HCT116 (cell line): ENCODE measurements around the gene PROSER3. TPM values are rescaled to one million over a fixed set of nuclear protein-coding genes. Genes with fewer than 3 reads are reported as not detected.

Experiments
- ATAC-seq: fragments of 200-7000 bp; cut with Tn5 transposase; 2 replicates; pipeline ENCODE4 v1.9.1; 2020; ENCODE audit warnings: mild to moderate bottlenecking, moderate library complexity
- BruUV-seq: library from RNA; stranded (reverse); fragments of 400-500 nt; replicated peaks from 2 replicates; lab custom pipeline; 2021; lab: Mats Ljungman, UMichigan
- CTCF ChIA-PET: fragments of 300-600 bp; sonication (Branson Sonifier 250); formaldehyde crosslinking; loops from one replicate; lab custom pipeline; 2021; ENCODE audit warnings: antibody characterized with exemption; lab: Charles Lee
- POLR2A ChIA-PET: fragments of 300-600, 350-600 bp; sonication (Branson Sonifier 250); formaldehyde crosslinking; loops from one replicate; lab custom pipeline; 2021; ENCODE audit warnings: antibody characterized with exemption; lab: Charles Lee
- RAD21 ChIA-PET, 2 experiments: fragments of 300-600 bp; sonication (Branson Sonifier 250); formaldehyde crosslinking; loops; one replicate each; lab custom pipeline; 2023; ENCODE audit warnings: low total read pairs in 2 of 2; ENCODE audit not compliant: uncharacterized antibody in 2 of 2, unreplicated experiment in 2 of 2, low non-redundant PET in 1 of 2; lab: Charles Lee
- DNase-seq: peaks from one replicate; pipeline ENCODE4 v3.0.0-alpha.2; 2010; ENCODE audit warnings: low read depth, low spot score
- H2AFZ ChIP-seq: fragments of 200-600 bp; shearing (Covaris generic), sonication (generic); 2 replicates; pipeline ENCODE4 v1.6.1; 2017; ENCODE audit warnings: low read depth, mixed run types, mixed read lengths, antibody characterized with exemption, low read length; ENCODE audit not compliant: poor library complexity, severe bottlenecking
- H3K27ac ChIP-seq: 2 replicates; pipeline ENCODE4 v1.5.1; 2012; ENCODE audit warnings: low read depth, low read length
- H3K27me3 ChIP-seq: fragments of 200-600 bp; sonication (generic); 2 replicates; pipeline ENCODE4 v1.6.1; 2016; ENCODE audit warnings: mixed run types, low read length, mixed read lengths; ENCODE audit not compliant: insufficient read depth
- H3K36me3 ChIP-seq, 2 experiments: fragments of 200-500 bp in 1 of 2; fragments of 200-600 bp in 1 of 2; sonication (Bioruptor generic) in 1 of 2; sonication (generic) in 1 of 2; 2 replicates each; pipeline versions ENCODE4 v1.5.1 to v1.6.1; 2014 to 2016; ENCODE audit warnings: low read length in 2 of 2, inconsistent platforms in 1 of 2, mixed read lengths in 1 of 2, mixed run types in 1 of 2; ENCODE audit not compliant: insufficient read depth in 2 of 2, control insufficient read depth in 1 of 2
- H3K4me1 ChIP-seq, 2 experiments: fragments of 200-600 bp in 1 of 2; sonication (generic) in 1 of 2; 2 replicates each; pipeline versions ENCODE4 v1.5.1 to v1.6.1; 2012 to 2017; ENCODE audit warnings: low read length in 2 of 2, inconsistent platforms in 1 of 2, mild to moderate bottlenecking in 1 of 2, mixed read lengths in 1 of 2, mixed run types in 1 of 2, moderate library complexity in 1 of 2; ENCODE audit not compliant: insufficient read depth in 2 of 2, control insufficient read depth in 1 of 2
- H3K4me2 ChIP-seq: fragments of 200-600 bp; sonication (generic); 2 replicates; pipeline ENCODE4 v1.6.1; 2017; ENCODE audit warnings: mixed run types, low read length, mixed read lengths
- H3K4me3 ChIP-seq, 2 experiments: fragments of 200-600 bp in 1 of 2; sonication (generic) in 1 of 2; replicated peaks in 1 of 2; 2 replicates each; pipeline ENCODE4 v1.5.1; 2011 to 2016; ENCODE audit warnings: low read length in 2 of 2, control low read depth in 1 of 2, low read depth in 1 of 2, mild to moderate bottlenecking in 1 of 2, mixed read lengths in 1 of 2, mixed run types in 1 of 2
- H3K79me2 ChIP-seq: fragments of 200-600 bp; sonication (generic); 2 replicates; pipeline ENCODE4 v1.6.1; 2017; ENCODE audit warnings: mild to moderate bottlenecking, mixed run types, low read length, moderate library complexity, mixed read lengths; ENCODE audit not compliant: insufficient read depth
- H3K9ac ChIP-seq: fragments of 200-600 bp; sonication (generic); 2 replicates; pipeline ENCODE4 v1.6.1; 2016; ENCODE audit warnings: low read length, mixed read lengths
- H3K9me2 ChIP-seq: fragments of 200-600 bp; sonication (generic), shearing (Covaris generic); 2 replicates; pipeline ENCODE4 v1.6.1; 2017; ENCODE audit warnings: mixed run types, mild to moderate bottlenecking, moderate library complexity; ENCODE audit not compliant: insufficient read depth
- H3K9me3 ChIP-seq, 2 experiments: fragments of 200-500 bp in 1 of 2; fragments of 200-600 bp in 1 of 2; sonication (Bioruptor generic) in 1 of 2; sonication (generic) in 1 of 2; 2 replicates each; pipeline ENCODE4 v1.6.1; 2014 to 2017; ENCODE audit warnings: low read length in 2 of 2, mixed read lengths in 2 of 2, inconsistent platforms in 1 of 2, low read depth in 1 of 2, mild to moderate bottlenecking in 1 of 2, mixed run types in 1 of 2, moderate library complexity in 1 of 2; ENCODE audit not compliant: control insufficient read depth in 1 of 2, insufficient read depth in 1 of 2
- H4K20me1 ChIP-seq: fragments of 200-600 bp; sonication (generic), shearing (Covaris generic); 2 replicates; pipeline ENCODE4 v1.6.1; 2017; ENCODE audit warnings: mixed run types, mild to moderate bottlenecking, moderate library complexity; ENCODE audit not compliant: insufficient read depth
- ATF3 ChIP-seq: IDR thresholded peaks from 2 replicates; pipeline ENCODE4 v1.6.1; 2012
- CBX3 ChIP-seq: IDR thresholded peaks from 2 replicates; pipeline ENCODE4 v1.6.1; 2012; ENCODE audit warnings: low read depth
- CTCF ChIP-seq, 3 experiments: fragments of 200-600 bp in 1 of 3; sonication (generic) in 1 of 3; IDR thresholded peaks in 2 of 3; conservative IDR thresholded peaks in 1 of 3; 2 replicates each; pipeline ENCODE4 v1.5.1; 2012 to 2017; ENCODE audit warnings: low read depth in 2 of 3, low read length in 2 of 3, antibody characterized with exemption in 1 of 3, borderline replicate concordance in 1 of 3, control low read depth in 1 of 3, mild to moderate bottlenecking in 1 of 3, mixed read lengths in 1 of 3, mixed run types in 1 of 3, moderate library complexity in 1 of 3; ENCODE audit not compliant: insufficient read depth in 1 of 3
- EGR1 ChIP-seq: IDR thresholded peaks from 2 replicates; pipeline ENCODE4 v1.6.1; 2012; ENCODE audit warnings: low read depth
- ELF1 ChIP-seq: IDR thresholded peaks from 2 replicates; pipeline ENCODE4 v1.6.1; 2012; ENCODE audit warnings: low read depth, borderline replicate concordance
- EZH2 ChIP-seq: fragments of 200-600 bp; sonication (generic); IDR thresholded peaks from 2 replicates; pipeline ENCODE4 v1.6.1; 2017; ENCODE audit warnings: antibody characterized with exemption, mixed run types
- EZH2phosphoT487 ChIP-seq: fragments of 200-600 bp; IDR thresholded peaks from 2 replicates; pipeline ENCODE4 v1.6.1; 2018; ENCODE audit warnings: antibody characterized with exemption, borderline replicate concordance
- JUND ChIP-seq: IDR thresholded peaks from 2 replicates; pipeline ENCODE4 v1.6.1; 2012
- POLR2AphosphoS5 ChIP-seq: IDR thresholded peaks from 2 replicates; pipeline ENCODE4 v1.6.1; 2011; ENCODE audit warnings: mild to moderate bottlenecking, low read depth, low read length, moderate library complexity
- RAD21 ChIP-seq: IDR thresholded peaks from 2 replicates; pipeline ENCODE4 v1.6.1; 2012; ENCODE audit warnings: low read depth, mild to moderate bottlenecking
- SP1 ChIP-seq: IDR thresholded peaks from 2 replicates; pipeline ENCODE4 v1.6.1; 2012; ENCODE audit warnings: low read depth
- SRF ChIP-seq: IDR thresholded peaks from 2 replicates; pipeline ENCODE4 v1.6.1; 2012; ENCODE audit warnings: low read depth
- YY1 ChIP-seq: IDR thresholded peaks from 2 replicates; pipeline ENCODE4 v1.6.1; 2011; ENCODE audit warnings: low read length, low read depth, moderate library complexity, mild to moderate bottlenecking; ENCODE audit not compliant: insufficient replicate concordance; ENCODE audit errors: extremely low read depth
- ZFX ChIP-seq: fragments of 450-650 bp; IDR thresholded peaks from 2 replicates; pipeline ENCODE4 v1.6.1; 2017
- intact Hi-C: fragments of 100-400 bp; cut with micrococcal nuclease; formaldehyde crosslinking; loops from 2 replicates; pipeline ENCODE4 v1.10.0; 2022
- total RNA-seq: library from RNA; stranded (reverse); gene quantifications from one replicate; pipeline ENCODE4 v1.2.1, GENCODE V29; 2021; ENCODE audit not compliant: unreplicated experiment
- TF ChIP-seq, protein P1 (sequence below): IDR thresholded peaks from 2 replicates; pipeline ENCODE4 v1.6.1; 2012; ENCODE audit warnings: low read depth
- TF ChIP-seq, protein P2 (sequence below): IDR thresholded peaks from 2 replicates; pipeline ENCODE4 v1.6.1; 2011; ENCODE audit warnings: mild to moderate bottlenecking, low read length, moderate library complexity; ENCODE audit not compliant: insufficient replicate concordance; ENCODE audit errors: extremely low read depth
- TF ChIP-seq, protein P3 (sequence below): IDR thresholded peaks from 2 replicates; pipeline ENCODE4 v1.6.1; 2012

The PROSER3 gene
- total RNA-seq, 1 experiment from 2014 or later: 42.5 TPM

- no peak for TF ChIP-seq YY1
Observed at GRCh38 chr19:35755131-35755549, 2.8 kb upstream of the PROSER3 start (continued).

GRCh38 chr19:35755550-35756376 is 2.2 kb upstream of the PROSER3 start:
- no peak overlapping the region for H2AFZ ChIP-seq
- peaks cover 0 to 8% of the 10 kb centered on the region in 2 experiments; a peak in 2 of 4 replicates for H3K36me3 ChIP-seq
- H3K9me3 ChIP-seq: no peaks in the 10 kb centered on the region
- H3K4me1 ChIP-seq: peaks cover 14 to 21% of the 10 kb centered on the region in 2 experiments
- peaks cover 17% of the 10 kb centered on the region for H3K79me2 ChIP-seq
- TF ChIP-seq, protein P1, sequence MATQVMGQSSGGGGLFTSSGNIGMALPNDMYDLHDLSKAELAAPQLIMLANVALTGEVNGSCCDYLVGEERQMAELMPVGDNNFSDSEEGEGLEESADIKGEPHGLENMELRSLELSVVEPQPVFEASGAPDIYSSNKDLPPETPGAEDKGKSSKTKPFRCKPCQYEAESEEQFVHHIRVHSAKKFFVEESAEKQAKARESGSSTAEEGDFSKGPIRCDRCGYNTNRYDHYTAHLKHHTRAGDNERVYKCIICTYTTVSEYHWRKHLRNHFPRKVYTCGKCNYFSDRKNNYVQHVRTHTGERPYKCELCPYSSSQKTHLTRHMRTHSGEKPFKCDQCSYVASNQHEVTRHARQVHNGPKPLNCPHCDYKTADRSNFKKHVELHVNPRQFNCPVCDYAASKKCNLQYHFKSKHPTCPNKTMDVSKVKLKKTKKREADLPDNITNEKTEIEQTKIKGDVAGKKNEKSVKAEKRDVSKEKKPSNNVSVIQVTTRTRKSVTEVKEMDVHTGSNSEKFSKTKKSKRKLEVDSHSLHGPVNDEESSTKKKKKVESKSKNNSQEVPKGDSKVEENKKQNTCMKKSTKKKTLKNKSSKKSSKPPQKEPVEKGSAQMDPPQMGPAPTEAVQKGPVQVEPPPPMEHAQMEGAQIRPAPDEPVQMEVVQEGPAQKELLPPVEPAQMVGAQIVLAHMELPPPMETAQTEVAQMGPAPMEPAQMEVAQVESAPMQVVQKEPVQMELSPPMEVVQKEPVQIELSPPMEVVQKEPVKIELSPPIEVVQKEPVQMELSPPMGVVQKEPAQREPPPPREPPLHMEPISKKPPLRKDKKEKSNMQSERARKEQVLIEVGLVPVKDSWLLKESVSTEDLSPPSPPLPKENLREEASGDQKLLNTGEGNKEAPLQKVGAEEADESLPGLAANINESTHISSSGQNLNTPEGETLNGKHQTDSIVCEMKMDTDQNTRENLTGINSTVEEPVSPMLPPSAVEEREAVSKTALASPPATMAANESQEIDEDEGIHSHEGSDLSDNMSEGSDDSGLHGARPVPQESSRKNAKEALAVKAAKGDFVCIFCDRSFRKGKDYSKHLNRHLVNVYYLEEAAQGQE: no peak
- TF ChIP-seq RAD21 (no peak), CTCF (IDR thresholded peaks at IDR 0.05 in 2 of 3, conservative IDR thresholded peaks at IDR 0.05 in 1 of 3; ENCODE audit: borderline replicate concordance in 1 of 3, insufficient read depth in 1 of 3, low read depth in 2 of 3, low read length in 2 of 3) (no peak), EZH2phosphoT487 (no peak), POLR2AphosphoS5 (no peak), ZFX (no peak), EGR1 (no peak), EZH2 (no peak), SP1 (no peak), ELF1 (no peak), SRF (no peak), CBX3 (no peak), JUND (no peak), ATF3 (no peak)
- TF ChIP-seq, protein P2, sequence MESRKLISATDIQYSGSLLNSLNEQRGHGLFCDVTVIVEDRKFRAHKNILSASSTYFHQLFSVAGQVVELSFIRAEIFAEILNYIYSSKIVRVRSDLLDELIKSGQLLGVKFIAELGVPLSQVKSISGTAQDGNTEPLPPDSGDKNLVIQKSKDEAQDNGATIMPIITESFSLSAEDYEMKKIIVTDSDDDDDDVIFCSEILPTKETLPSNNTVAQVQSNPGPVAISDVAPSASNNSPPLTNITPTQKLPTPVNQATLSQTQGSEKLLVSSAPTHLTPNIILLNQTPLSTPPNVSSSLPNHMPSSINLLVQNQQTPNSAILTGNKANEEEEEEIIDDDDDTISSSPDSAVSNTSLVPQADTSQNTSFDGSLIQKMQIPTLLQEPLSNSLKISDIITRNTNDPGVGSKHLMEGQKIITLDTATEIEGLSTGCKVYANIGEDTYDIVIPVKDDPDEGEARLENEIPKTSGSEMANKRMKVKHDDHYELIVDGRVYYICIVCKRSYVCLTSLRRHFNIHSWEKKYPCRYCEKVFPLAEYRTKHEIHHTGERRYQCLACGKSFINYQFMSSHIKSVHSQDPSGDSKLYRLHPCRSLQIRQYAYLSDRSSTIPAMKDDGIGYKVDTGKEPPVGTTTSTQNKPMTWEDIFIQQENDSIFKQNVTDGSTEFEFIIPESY: no peak
- TF ChIP-seq, protein P3, sequence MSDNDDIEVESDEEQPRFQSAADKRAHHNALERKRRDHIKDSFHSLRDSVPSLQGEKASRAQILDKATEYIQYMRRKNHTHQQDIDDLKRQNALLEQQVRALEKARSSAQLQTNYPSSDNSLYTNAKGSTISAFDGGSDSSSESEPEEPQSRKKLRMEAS: no peak
- no peak overlapping the region for H3K9ac ChIP-seq
- H3K27ac ChIP-seq: no peak overlapping the region
- H3K9me2 ChIP-seq: no peaks in the 10 kb centered on the region
- ChIA-PET RAD21 (no interaction called here), CTCF (no interaction called here), POLR2A (interaction anchor here (0.9 to 2.3 kb wide), 2 partner anchors 7 to 10 kb away, joined by 4 to 20 read pairs; partner anchors contain the start of genes LIN37, PSENEN and U2AF1L4)
- H4K20me1 ChIP-seq: no peaks in the 10 kb centered on the region
- ATAC-seq (no peak), DNase-seq (no peak)
- BruUV-seq: no TSS peak
- no peak overlapping the region for H3K4me2 ChIP-seq
- intact Hi-C loops: no loop called here
- H3K27me3 ChIP-seq: no peaks in the 10 kb centered on the region
- no peak overlapping the region for H3K4me3 ChIP-seq
